ENCODE measurements around the gene TUBA3E. TPM values are rescaled to one million over a fixed set of nuclear protein-coding genes. Genes with fewer than 3 reads are reported as not detected.
"Not testable (repeated sequence)": the region's sequence is repeated elsewhere in the genome, so short reads cannot be mapped to it uniquely, and the experiment has no call there.

The TUBA3E gene
- total RNA-seq, 4 donors from 2014 or later = 12.8 TPM; not detected in 3

- Histone ChIP-seq H3K4me1 (no peaks in the 10 kb centered on the region), H3K9me3 (no peaks in the 10 kb centered on the region), H3K27me3 (no peaks in the 10 kb centered on the region), H3K27ac (peak overlapping the region in 1 of 2 donors; percentile 52), H3K36me3 (no peaks in the 10 kb centered on the region), H3K4me3 (no peak overlapping the region)
- DNase-seq = peak in 1 of 2 donors; percentile 40
- intact Hi-C loops (cut with DNase I; ENCODE audit: low total_unique reads) = no loop called here
- TF ChIP-seq CTCF (IDR thresholded peaks at IDR 0.05) = no peak
- TF ChIP-seq POLR2A (IDR thresholded peaks at IDR 0.05) = no peak
Observed at GRCh38 chr2:130231656-130232055, 33.4 kb upstream of the TUBA3E start.

- intact Hi-C loops (cut with DNase I; ENCODE audit: low total_unique reads); H3K4me1 ChIP-seq; H3K36me3 ChIP-seq; H3K9me3 ChIP-seq; H3K4me3 ChIP-seq; H3K27me3 ChIP-seq; DNase-seq: not testable (repeated sequence)
- H3K27ac ChIP-seq = peak overlapping the region in 1 of 2 donors; percentile 52
Observed at GRCh38 chr2:130230907-130231306, 32.7 kb upstream of the TUBA3E start.

GRCh38 chr2:130230376-130230775, 32.1 kb upstream of the TUBA3E start:
- DNase-seq; H3K4me3 ChIP-seq; H3K27ac ChIP-seq; H3K27me3 ChIP-seq; H3K4me1 ChIP-seq; H3K9me3 ChIP-seq; intact Hi-C loops (cut with DNase I; ENCODE audit: low total_unique reads); H3K36me3 ChIP-seq: not testable (repeated sequence)

GRCh38 chr2:130229161-130229510, 30.9 kb upstream of the TUBA3E start:
- H3K4me3 ChIP-seq; DNase-seq; intact Hi-C loops (cut with DNase I; ENCODE audit: low total_unique reads); H3K27ac ChIP-seq; H3K9me3 ChIP-seq; H3K36me3 ChIP-seq; H3K27me3 ChIP-seq; H3K4me1 ChIP-seq: not testable (repeated sequence)

GRCh38 chr2:130228467-130229160, 30.4 kb upstream of the TUBA3E start:
- H3K36me3 ChIP-seq; H3K4me1 ChIP-seq; H3K27me3 ChIP-seq; DNase-seq; H3K4me3 ChIP-seq; H3K27ac ChIP-seq; intact Hi-C loops (cut with DNase I; ENCODE audit: low total_unique reads); H3K9me3 ChIP-seq: not testable (repeated sequence)

DNA sequence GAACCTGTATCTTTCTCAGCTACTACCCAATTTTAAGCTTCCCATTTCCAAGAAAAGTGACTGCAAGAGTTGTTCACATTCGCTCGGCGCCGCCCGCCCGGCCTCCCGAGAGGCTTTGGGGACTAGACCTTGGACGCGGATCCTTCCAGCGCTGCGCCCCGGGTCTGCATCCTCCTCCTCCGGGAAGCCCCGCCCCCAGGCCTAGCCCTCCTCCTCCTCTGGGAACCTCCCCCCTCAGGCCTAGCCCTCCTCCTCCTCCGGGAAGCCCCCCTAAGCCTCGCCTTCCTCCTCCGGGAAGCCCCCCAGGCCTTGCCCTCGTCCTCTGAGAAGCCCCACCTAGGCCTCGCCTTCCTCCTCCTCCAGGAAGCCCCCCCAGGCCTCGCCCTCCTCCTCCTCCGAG, 29.8 kb upstream of the TUBA3E start:
- intact Hi-C loops (cut with DNase I; ENCODE audit: low total_unique reads) = not testable (repeated sequence)

GRCh38 chr2:130222523-130222922, 24.3 kb upstream of the TUBA3E start:
- H3K27ac ChIP-seq; DNase-seq; H3K27me3 ChIP-seq; H3K36me3 ChIP-seq; H3K4me3 ChIP-seq; H3K9me3 ChIP-seq; intact Hi-C loops (cut with DNase I; ENCODE audit: low total_unique reads); H3K4me1 ChIP-seq: not testable (repeated sequence)

More for the DNA sequence above, 29.8 kb upstream of the TUBA3E start:
- not testable (repeated sequence) for H3K4me1 ChIP-seq, H3K27me3 ChIP-seq, H3K27ac ChIP-seq, H3K9me3 ChIP-seq, H3K4me3 ChIP-seq, H3K36me3 ChIP-seq, DNase-seq

- intact Hi-C loops (cut with DNase I; ENCODE audit: low total_unique reads); H3K4me3 ChIP-seq; DNase-seq; H3K27me3 ChIP-seq; H3K9me3 ChIP-seq; H3K27ac ChIP-seq; H3K4me1 ChIP-seq; H3K36me3 ChIP-seq: not testable (repeated sequence)
Observed at GRCh38 chr2:130220505-130220904, 22.3 kb upstream of the TUBA3E start.

- intact Hi-C loops (cut with DNase I; ENCODE audit: low total_unique reads); H3K9me3 ChIP-seq; H3K36me3 ChIP-seq: not testable (repeated sequence)
Observed at GRCh38 chr2:130219147-130219546, 20.9 kb upstream of the TUBA3E start.

DNA sequence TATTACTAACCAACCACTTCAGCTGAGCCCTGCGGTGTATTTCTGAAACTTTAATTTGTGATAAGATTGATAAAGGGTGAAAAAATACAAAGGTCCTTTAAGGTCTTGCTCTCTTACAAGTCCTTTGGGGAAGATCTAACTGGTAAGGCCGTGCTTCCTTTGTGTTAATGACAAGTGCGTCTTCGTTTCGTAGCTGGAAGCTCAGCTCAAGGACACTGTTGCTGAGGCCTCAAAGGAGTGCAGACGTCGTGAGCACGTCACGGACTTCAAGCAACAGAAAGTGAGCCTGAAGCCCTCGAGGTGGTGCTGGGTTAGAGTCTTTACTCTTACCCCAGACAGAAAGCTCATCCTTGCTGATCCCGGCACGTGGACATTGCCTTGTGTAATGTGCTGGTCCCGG, 8.8 kb upstream of the TUBA3E start:
- DNase-seq; H3K36me3 ChIP-seq; H3K27ac ChIP-seq; H3K9me3 ChIP-seq; intact Hi-C loops (cut with DNase I; ENCODE audit: low total_unique reads); H3K4me3 ChIP-seq; H3K27me3 ChIP-seq; H3K4me1 ChIP-seq: not testable (repeated sequence)

More at GRCh38 chr2:130219147-130219546, 20.9 kb upstream of the TUBA3E start:
- H3K27ac ChIP-seq, DNase-seq, H3K4me3 ChIP-seq, H3K4me1 ChIP-seq, H3K27me3 ChIP-seq: not testable (repeated sequence)

- intact Hi-C loops (cut with DNase I; ENCODE audit: low total_unique reads); H3K27me3 ChIP-seq; H3K4me3 ChIP-seq; H3K27ac ChIP-seq; H3K9me3 ChIP-seq; DNase-seq; H3K4me1 ChIP-seq; H3K36me3 ChIP-seq: not testable (repeated sequence)
Observed at GRCh38 chr2:130203150-130203549, 4.9 kb upstream of the TUBA3E start.

DNA sequence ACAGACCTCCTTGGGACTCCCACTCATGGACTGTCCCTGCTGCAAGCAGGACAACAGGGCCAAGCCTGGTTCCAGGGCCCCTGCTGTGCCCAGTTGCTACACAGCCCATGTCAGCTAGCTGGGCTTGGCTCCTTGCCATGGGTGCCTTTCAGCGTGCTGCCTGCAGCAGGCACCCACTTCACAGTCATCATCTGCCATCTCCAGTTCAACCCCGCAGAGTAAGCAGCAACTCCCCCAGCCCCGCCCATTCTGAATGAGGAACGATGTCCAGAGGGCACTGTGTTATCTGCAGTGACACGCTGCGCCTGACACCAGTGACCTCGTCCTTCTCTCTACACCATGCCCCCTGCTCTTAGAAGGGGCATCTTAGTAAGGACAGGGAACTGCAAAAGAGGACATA, 4.3 kb upstream of the TUBA3E start:
- H3K27me3 ChIP-seq; H3K27ac ChIP-seq; DNase-seq; intact Hi-C loops (cut with DNase I; ENCODE audit: low total_unique reads); H3K36me3 ChIP-seq; H3K9me3 ChIP-seq; H3K4me1 ChIP-seq; H3K4me3 ChIP-seq: not testable (repeated sequence)

DNA sequence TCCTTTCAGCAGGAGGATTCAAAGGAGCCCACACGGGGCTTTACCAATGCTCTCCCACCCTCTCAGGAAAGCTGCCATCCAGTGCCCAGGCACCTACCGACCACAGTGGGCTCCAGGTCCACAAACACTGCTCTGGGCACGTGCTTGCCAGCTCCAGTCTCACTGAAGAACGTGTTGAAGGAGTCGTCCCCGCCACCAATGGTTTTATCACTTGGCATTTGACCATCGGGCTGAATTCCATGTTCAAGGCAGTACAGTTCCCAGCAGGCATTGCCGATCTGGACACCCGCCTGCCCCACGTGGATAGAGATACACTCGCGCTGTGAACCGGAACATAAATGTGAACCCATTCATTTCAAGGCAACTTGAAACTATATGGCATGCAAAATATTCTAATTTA, 2.2 kb downstream of the TUBA3E start:
- DNase-seq; H3K36me3 ChIP-seq; H3K9me3 ChIP-seq; H3K27ac ChIP-seq; intact Hi-C loops (cut with DNase I; ENCODE audit: low total_unique reads); H3K4me1 ChIP-seq; H3K4me3 ChIP-seq; H3K27me3 ChIP-seq: not testable (repeated sequence)

Data from uterus (tissue), 4 donors.